Fibroblast of lung (primary cell): Measurements from ENCODE around the gene OTOP2.

Experiments
- CTCF ChIP-seq, 2 donors: IDR thresholded peaks in 1 of 2; conservative IDR thresholded peaks in 1 of 2; 1 replicate in 1 of 2; 2 replicates in 1 of 2; pipeline ENCODE4 v1.5.1; 2011 to 2012; ENCODE audit warnings: low read length in 2 of 2, control low read depth in 1 of 2, inconsistent platforms in 1 of 2, low read depth in 1 of 2, mild to moderate bottlenecking in 1 of 2
- EZH2 ChIP-seq: IDR thresholded peaks from 2 replicates; pipeline ENCODE4 v1.5.1; 2012; ENCODE audit warnings: low read length, control low read depth, mild to moderate bottlenecking; ENCODE audit errors: missing control alignments

GRCh38 chr17:74938194-74938950, 14.3 kb downstream of the OTOP2 start:
- TF ChIP-seq CTCF (conservative IDR thresholded peaks at IDR 0.05 in 1 of 2, IDR thresholded peaks at IDR 0.05 in 1 of 2; ENCODE audit: low read depth in 1 of 2, low read length in 2 of 2) (no peak), EZH2 (no peak)
